ENCODE results near the gene ANXA8L1.
"Not testable (repeated sequence)": the region's sequence is repeated elsewhere in the genome, so short reads cannot be mapped to it uniquely, and the experiment has no call there.

ANXA8L1 gene

DNA sequence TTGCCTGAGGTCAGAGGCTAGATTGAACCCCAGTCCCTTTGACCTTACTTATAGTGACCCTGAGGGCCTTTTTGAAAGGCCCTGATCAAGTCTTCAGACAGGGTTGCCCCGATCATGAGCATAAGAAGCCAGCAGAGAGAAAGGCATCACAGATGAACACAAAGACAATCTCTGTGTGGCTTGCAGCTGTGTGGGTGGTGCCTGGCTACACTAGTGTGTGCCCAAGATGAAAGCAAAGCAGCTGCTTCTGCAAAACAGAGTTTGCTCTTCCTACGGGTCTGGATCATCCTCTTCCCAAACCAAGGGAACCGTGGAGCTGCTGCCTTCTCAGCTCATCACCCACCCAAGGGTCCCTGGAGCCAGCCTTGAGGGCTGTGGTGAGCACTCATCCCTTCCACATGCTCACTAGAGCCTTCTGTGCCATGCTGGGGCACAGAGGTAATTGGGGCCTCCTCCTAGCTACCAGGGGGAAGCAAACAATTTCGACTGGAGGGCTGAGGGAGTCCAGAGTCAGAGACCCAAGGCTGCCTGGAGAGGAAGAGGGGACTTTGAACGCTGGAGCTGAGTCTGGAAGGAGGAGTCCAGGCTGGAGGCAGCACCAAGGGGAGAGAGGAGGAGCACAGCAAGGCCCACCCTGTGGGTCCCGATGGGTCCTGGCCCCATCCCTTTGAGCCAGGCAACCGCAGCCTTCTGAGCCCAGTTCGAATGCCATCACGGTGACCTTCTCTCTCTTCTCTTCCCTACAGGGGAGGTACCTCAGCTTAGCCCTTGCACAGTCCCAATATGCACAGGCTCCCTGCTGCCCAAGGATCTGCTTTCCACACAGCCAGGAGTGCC lies 46.5 kb upstream of the ANXA8L1 start:
- Histone ChIP-seq H3K27me3 (replicated peaks; ENCODE audit: insufficient read depth, low read length) (no peaks in the 10 kb centered on the region), H3K4me1 (ENCODE audit: low read length) (no peaks in the 10 kb centered on the region), H3K36me3 (replicated peaks; ENCODE audit: insufficient read depth, low read length) (no peaks in the 10 kb centered on the region), H3F3A (ENCODE audit: insufficient read depth, low read length) (no peaks in the 10 kb centered on the region), H3K79me2 (ENCODE audit: low read length) (no peaks in the 10 kb centered on the region), H3K9me2 (replicated peaks; ENCODE audit: insufficient read depth, low read length) (no peaks in the 10 kb centered on the region), H3K9me3 (replicated peaks; ENCODE audit: insufficient read depth, low read length) (no peaks in the 10 kb centered on the region), H4K20me1 (ENCODE audit: insufficient read depth, low read length) (no peaks in the 10 kb centered on the region), H2AFZ (ENCODE audit: low read length) (no peak overlapping the region), H3K9ac (ENCODE audit: low read length) (no peak overlapping the region), H3K4me2 (ENCODE audit: low read depth, low read length) (no peak overlapping the region), H3K4me3 (ENCODE audit: low read length) (no peak overlapping the region), H3K27ac (ENCODE audit: low read length) (no peak overlapping the region)
- TF ChIP-seq EZH2 (optimal IDR thresholded peaks at IDR 0.05; ENCODE audit: low read depth, low read length) (no peak), CTCF (IDR thresholded peaks at IDR 0.05; ENCODE audit: low read length) (no peak), EZH2phosphoT487 (IDR thresholded peaks at IDR 0.05; ENCODE audit: low read length) (no peak)
- DNase-seq = no peak

GRCh38 chr10:46329690-46330016 lies 45.9 kb upstream of the ANXA8L1 start:
- no peak overlapping the region for H2AFZ ChIP-seq (ENCODE audit: low read length)
- no peaks in the 10 kb centered on the region for H3F3A ChIP-seq (ENCODE audit: insufficient read depth, low read length)
- no peak for DNase-seq
- no peak for TF ChIP-seq EZH2phosphoT487 (IDR thresholded peaks at IDR 0.05; ENCODE audit: low read length)
- TF ChIP-seq EZH2 (optimal IDR thresholded peaks at IDR 0.05; ENCODE audit: low read depth, low read length) = no peak
- TF ChIP-seq CTCF (IDR thresholded peaks at IDR 0.05; ENCODE audit: low read length) = no peak
- no peak overlapping the region for H3K4me3 ChIP-seq (ENCODE audit: low read length)
- no peak overlapping the region for H3K4me2 ChIP-seq (ENCODE audit: low read depth, low read length)
- no peaks in the 10 kb centered on the region for H4K20me1 ChIP-seq (ENCODE audit: insufficient read depth, low read length)
- no peaks in the 10 kb centered on the region for H3K9me2 ChIP-seq (replicated peaks; ENCODE audit: insufficient read depth, low read length)
- H3K27me3 ChIP-seq (replicated peaks; ENCODE audit: insufficient read depth, low read length) = no peaks in the 10 kb centered on the region
- H3K9me3 ChIP-seq (replicated peaks; ENCODE audit: insufficient read depth, low read length) = no peaks in the 10 kb centered on the region
- H3K27ac ChIP-seq (ENCODE audit: low read length) = no peak overlapping the region
- H3K36me3 ChIP-seq (replicated peaks; ENCODE audit: insufficient read depth, low read length) = no peaks in the 10 kb centered on the region
- no peaks in the 10 kb centered on the region for H3K79me2 ChIP-seq (ENCODE audit: low read length)
- no peaks in the 10 kb centered on the region for H3K4me1 ChIP-seq (ENCODE audit: low read length)
- no peak overlapping the region for H3K9ac ChIP-seq (ENCODE audit: low read length)

- no peaks in the 10 kb centered on the region for H3K9me3 ChIP-seq (replicated peaks; ENCODE audit: insufficient read depth, low read length)
- H2AFZ ChIP-seq (ENCODE audit: low read length) = no peak overlapping the region
- H3K9ac ChIP-seq (ENCODE audit: low read length) = no peak overlapping the region
- H3K27ac ChIP-seq (ENCODE audit: low read length) = no peak overlapping the region
- no peak overlapping the region for H3K4me2 ChIP-seq (ENCODE audit: low read depth, low read length)
- H3K9me2 ChIP-seq (replicated peaks; ENCODE audit: insufficient read depth, low read length) = no peaks in the 10 kb centered on the region
- no peaks in the 10 kb centered on the region for H3K27me3 ChIP-seq (replicated peaks; ENCODE audit: insufficient read depth, low read length)
- no peaks in the 10 kb centered on the region for H3F3A ChIP-seq (ENCODE audit: insufficient read depth, low read length)
- TF ChIP-seq EZH2 (optimal IDR thresholded peaks at IDR 0.05; ENCODE audit: low read depth, low read length) (no peak), EZH2phosphoT487 (IDR thresholded peaks at IDR 0.05; ENCODE audit: low read length) (no peak), CTCF (IDR thresholded peaks at IDR 0.05; ENCODE audit: low read length) (no peak)
- no peaks in the 10 kb centered on the region for H4K20me1 ChIP-seq (ENCODE audit: insufficient read depth, low read length)
- H3K36me3 ChIP-seq (replicated peaks; ENCODE audit: insufficient read depth, low read length) = no peaks in the 10 kb centered on the region
- H3K4me1 ChIP-seq (ENCODE audit: low read length) = no peaks in the 10 kb centered on the region
- no peak for DNase-seq
- no peaks in the 10 kb centered on the region for H3K79me2 ChIP-seq (ENCODE audit: low read length)
- no peak overlapping the region for H3K4me3 ChIP-seq (ENCODE audit: low read length)
Observed at GRCh38 chr10:46330894-46331293, 44.7 kb upstream of the ANXA8L1 start.

DNA sequence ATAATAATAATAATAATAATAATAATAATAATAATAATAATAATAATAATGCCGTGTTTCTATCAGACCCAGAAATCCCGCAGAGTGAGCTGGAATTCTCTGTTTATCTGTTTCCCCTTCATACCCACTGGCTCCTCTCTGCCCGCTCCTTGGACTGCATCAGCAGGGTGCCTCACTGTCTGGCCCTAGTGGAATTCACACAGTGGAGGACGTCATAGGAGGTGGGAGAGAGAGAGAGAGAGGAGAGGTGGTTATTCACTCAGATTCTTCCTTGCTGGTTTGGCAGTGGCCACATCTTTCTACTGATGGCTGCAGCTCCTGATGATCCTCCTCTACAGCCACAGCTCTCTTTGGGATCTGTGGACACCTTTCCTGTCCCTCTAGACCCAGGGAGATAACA lies 10.1 kb upstream of the ANXA8L1 start:
- H4K20me1 ChIP-seq (ENCODE audit: insufficient read depth, low read length); H3K9me2 ChIP-seq (replicated peaks; ENCODE audit: insufficient read depth, low read length); H3K79me2 ChIP-seq (ENCODE audit: low read length); H3K27me3 ChIP-seq (replicated peaks; ENCODE audit: insufficient read depth, low read length); H3K36me3 ChIP-seq (replicated peaks; ENCODE audit: insufficient read depth, low read length); DNase-seq; H3F3A ChIP-seq (ENCODE audit: insufficient read depth, low read length); H3K4me1 ChIP-seq (ENCODE audit: low read length); H3K9me3 ChIP-seq (replicated peaks; ENCODE audit: insufficient read depth, low read length); H3K9ac ChIP-seq (ENCODE audit: low read length); H3K27ac ChIP-seq (ENCODE audit: low read length); H2AFZ ChIP-seq (ENCODE audit: low read length); H3K4me2 ChIP-seq (ENCODE audit: low read depth, low read length); H3K4me3 ChIP-seq (ENCODE audit: low read length): not testable (repeated sequence)

- H3F3A ChIP-seq (ENCODE audit: insufficient read depth, low read length); H3K79me2 ChIP-seq (ENCODE audit: low read length): not testable (repeated sequence)
Observed at GRCh38 chr10:46367209-46367608, 8.4 kb upstream of the ANXA8L1 start.

More at GRCh38 chr10:46367209-46367608, 8.4 kb upstream of the ANXA8L1 start:
- not testable (repeated sequence) for H4K20me1 ChIP-seq (ENCODE audit: insufficient read depth, low read length); H3K9me3 ChIP-seq (replicated peaks; ENCODE audit: insufficient read depth, low read length); H3K4me2 ChIP-seq (ENCODE audit: low read depth, low read length); H3K4me1 ChIP-seq (ENCODE audit: low read length); H3K9ac ChIP-seq (ENCODE audit: low read length); H3K36me3 ChIP-seq (replicated peaks; ENCODE audit: insufficient read depth, low read length); H3K9me2 ChIP-seq (replicated peaks; ENCODE audit: insufficient read depth, low read length); H3K27me3 ChIP-seq (replicated peaks; ENCODE audit: insufficient read depth, low read length); H3K27ac ChIP-seq (ENCODE audit: low read length); H3K4me3 ChIP-seq (ENCODE audit: low read length); H2AFZ ChIP-seq (ENCODE audit: low read length); DNase-seq

Data from MM.1S (cell line).